Gastrocnemius medialis (tissue), 4 donors: ENCODE results near the gene ZNRF1.
"Not testable (repeated sequence)": the region's sequence is repeated elsewhere in the genome, so short reads cannot be mapped to it uniquely, and the experiment has no call there.

Experiments
- CTCF ChIP-seq, 5 experiments: fragments of 450-650 bp in 3 of 5; fragments of 200-600 bp in 2 of 5; sonication (generic) in 2 of 5; IDR thresholded peaks in 4 of 5; conservative IDR thresholded peaks in 1 of 5; 1 replicate in 4 of 5; 2 replicates in 1 of 5; pipeline ENCODE4 v1.5.1; 2016 to 2019; ENCODE audit warnings: antibody characterized with exemption in 5 of 5, mild to moderate bottlenecking in 3 of 5, moderate library complexity in 3 of 5
- POLR2A ChIP-seq, 2 donors: fragments of 450-650 bp; IDR thresholded peaks; one replicate each; pipeline ENCODE4 v1.6.1; 2017; ENCODE audit warnings: antibody characterized with exemption in 2 of 2, mild to moderate bottlenecking in 2 of 2, moderate library complexity in 2 of 2

DNA sequence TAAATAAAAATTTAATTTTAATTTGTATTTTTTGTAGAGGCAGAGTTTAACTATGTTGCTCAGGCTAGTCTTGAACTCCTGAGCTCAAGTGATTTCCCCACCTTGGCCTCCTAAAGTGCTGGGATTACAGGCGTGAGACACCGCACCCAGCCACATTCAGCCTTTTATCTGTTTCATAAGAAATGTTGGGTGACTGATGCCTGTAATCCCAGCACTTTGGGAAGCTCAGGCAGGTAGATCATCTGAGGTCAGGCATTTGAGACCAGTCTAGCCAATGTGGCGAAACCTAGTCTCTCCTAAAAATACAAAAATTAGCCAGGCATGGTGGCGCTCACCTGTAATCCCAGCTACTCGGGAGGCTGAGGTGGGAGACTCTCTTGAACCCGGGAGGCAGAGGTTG lies 92.1 kb downstream of the ZNRF1 start:
- not testable (repeated sequence) for TF ChIP-seq CTCF (IDR thresholded peaks at IDR 0.05 in 4 of 5, conservative IDR thresholded peaks at IDR 0.05 in 1 of 5); POLR2A (IDR thresholded peaks at IDR 0.05)
